ENCODE measurements around the gene SHFL.

SHFL gene

DNA sequence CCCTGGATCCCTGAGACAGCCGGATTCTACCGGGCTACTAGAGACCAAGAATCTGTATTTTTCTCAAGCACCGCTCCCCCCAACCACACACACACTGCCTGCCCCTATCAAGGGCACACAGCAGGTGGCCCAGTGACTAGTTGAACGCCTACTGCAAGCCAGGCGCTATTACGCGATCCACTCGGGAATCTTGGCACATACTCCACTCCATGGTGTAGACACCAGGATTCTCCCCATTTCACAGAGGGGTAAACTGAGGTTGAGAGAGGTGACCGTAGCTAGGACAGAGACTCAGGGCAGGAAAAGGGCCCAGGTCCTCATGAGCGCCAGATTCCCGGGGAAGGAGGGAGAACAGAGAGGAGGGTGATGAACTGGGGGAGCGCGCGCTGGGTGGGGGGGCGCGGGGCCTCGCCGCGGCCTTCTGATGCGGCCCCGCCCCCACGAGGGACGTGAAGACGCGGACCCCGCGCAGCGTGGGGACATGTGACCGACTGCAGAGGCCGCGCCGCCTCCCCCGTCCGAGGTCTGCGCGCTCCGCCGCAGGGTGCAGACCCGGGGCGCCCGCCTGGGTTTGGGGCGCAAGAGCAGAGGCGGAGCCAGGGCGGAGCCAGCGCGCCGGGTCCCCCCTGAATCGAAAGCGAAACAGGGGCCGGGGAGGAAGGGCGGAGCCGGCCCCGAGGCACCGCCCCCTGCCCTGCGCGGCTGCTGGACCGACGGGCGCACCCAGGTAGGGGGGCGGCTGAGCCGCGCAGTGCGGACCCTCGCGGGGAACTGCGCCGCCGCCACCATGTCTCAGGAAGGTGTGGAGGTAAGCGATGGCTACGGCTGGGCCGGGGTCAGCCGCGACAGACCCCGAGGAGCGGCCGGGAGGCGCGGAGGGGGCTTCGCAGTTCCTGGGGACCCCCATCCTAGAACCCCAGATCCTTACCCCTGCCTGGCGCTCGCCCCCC lies at the start of gene SHFL:
TSS of gene SHFL (plus strand) at position 677 of the 950 bp plus-strand sequence. CDS start at position 788, 111 bp downstream.
- in situ Hi-C loops (cut with HindIII; ENCODE audit: low sequenced_read_pairs) = no loop called here

DNA sequence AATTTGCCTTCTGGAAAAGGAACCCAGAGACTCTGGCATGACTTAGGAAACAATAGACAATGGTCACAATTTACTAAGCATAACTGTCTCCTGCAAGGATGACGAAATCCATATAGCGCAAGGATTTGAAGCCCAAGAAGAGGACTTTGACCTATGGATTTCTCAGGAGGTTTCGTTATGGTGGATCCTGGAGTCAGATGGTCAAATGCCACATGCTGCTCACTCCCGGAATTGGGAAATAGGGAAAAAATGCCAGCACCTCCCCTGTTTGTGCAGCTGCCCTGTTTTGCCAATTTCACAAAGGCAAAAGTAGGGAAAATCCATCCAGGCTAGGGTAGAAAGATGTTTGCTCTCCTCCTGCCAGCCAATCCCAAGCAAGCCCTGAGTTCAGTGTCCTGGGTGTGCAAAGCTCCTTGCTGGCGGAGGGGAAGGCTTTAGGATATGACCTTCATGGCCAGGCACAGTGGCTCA lies 49.5 kb upstream of the SHFL start:
- in situ Hi-C loops (cut with HindIII; ENCODE audit: low sequenced_read_pairs) = no loop called here

- in situ Hi-C loops (cut with HindIII; ENCODE audit: low sequenced_read_pairs) = no loop called here
Measured at GRCh38 chr19:10037367-10037766, 48.8 kb upstream of the SHFL start.

DNA sequence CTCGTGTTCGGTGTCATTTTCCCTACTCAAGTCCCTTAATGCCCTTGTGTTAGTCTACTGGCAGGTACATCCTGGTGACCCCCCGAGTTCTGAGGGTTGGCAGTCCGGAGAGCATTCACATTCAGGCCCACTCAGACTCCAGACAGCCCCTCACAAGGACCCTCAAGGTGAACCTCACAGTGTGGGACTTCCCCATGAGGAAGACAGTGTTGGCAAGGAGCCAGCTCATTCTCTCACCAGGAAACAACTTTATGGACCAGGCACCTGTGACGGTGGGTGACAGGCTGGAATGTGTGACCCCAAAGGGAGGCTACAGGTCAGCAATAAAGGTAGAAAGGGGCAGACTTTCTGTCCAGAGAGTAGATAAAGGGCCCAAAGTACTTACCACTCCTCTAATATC lies 48.3 kb upstream of the SHFL start:
- in situ Hi-C loops (cut with HindIII; ENCODE audit: low sequenced_read_pairs) = no loop called here

- in situ Hi-C loops (cut with HindIII; ENCODE audit: low sequenced_read_pairs) = no loop called here
Measured at GRCh38 chr19:10043286-10043927, 42.7 kb upstream of the SHFL start.

DNA sequence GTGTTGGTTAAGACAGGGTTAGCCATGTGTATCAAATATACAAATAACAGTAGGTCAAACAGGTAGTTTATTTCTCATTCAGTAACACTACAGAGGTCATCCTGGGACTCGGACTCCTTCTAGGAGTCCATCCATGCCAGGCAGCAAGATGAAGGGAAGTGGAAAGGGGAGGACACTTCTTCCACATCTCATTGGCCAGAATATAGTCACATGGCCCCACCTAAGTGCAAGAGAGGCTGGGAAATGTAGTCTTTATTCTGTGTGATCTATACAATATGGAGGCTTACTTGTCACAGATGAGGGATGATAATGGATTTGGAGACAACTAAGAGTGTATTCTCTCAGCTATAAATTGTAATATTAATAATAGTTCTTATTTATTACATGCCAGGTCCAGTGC lies 41.7 kb upstream of the SHFL start:
- in situ Hi-C loops (cut with HindIII; ENCODE audit: low sequenced_read_pairs) = no loop called here

- in situ Hi-C loops (cut with HindIII; ENCODE audit: low sequenced_read_pairs) = no loop called here
Measured at GRCh38 chr19:10045371-10045770, 40.7 kb upstream of the SHFL start.

DNA sequence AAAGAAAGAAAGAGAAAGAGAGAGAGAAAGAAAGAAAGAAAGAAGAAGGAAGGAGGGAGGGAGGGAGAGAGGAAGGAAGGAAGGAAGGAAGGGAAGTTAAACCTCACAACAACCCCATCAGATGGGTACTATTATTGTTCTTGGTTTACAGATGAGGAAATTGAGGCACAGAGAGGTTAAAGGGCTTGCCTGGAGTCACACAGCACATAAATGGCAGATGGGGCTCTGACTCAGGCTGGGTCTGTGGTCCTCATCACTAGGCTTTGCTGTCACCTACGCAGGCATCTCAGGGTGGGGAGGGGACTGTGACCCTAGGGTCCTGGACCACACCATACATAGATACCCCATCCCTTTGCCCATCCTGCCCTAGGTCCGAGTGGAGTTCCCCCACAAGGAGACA lies 36.5 kb upstream of the SHFL start:
- in situ Hi-C loops (cut with HindIII; ENCODE audit: low sequenced_read_pairs) = no loop called here

DNA sequence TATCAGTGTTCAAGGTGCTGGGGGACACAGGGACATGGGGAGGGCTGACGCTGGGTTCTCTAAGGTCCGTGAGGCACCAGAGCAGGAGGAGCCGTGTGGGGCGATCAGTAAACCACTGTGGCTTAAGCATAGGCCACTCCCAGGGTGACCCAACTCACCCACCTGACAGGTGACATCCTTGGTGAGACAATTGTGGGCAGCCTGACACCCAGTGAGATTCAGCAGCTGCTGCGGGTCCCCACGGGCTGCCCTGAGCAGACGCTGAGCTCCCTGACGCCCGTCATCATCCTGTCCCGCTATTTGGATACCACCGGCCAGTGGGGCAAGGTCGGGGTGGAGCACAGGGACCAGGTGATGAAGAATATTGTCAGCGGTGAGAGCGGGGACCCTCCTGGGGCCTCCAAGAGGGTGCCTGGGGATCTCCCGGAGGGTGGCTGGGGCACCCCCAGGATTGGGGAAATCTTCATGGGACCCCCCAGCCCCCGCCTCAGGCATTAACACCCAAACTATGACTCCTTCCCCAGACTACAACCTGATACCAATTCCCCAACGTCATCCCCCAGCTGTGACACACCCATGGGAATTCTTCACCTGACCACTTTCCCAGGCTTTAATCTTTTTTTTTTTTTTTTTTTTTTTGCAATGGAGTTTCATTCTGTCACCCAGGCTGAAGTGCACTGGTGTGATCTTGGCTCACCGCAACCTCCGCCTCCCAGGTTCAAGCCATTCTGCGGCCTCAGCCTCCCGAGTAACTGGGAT lies 33.3 kb upstream of the SHFL start:
- in situ Hi-C loops (cut with HindIII; ENCODE audit: low sequenced_read_pairs) = no loop called here

- in situ Hi-C loops (cut with HindIII; ENCODE audit: low sequenced_read_pairs) = no loop called here
Measured at GRCh38 chr19:10061717-10062310, 24.3 kb upstream of the SHFL start.

- in situ Hi-C loops (cut with HindIII; ENCODE audit: low sequenced_read_pairs) = no loop called here
Measured at GRCh38 chr19:10068205-10068604, 17.9 kb upstream of the SHFL start.

GRCh38 chr19:10069046-10069445 lies 17.1 kb upstream of the SHFL start:
- in situ Hi-C loops (cut with HindIII; ENCODE audit: low sequenced_read_pairs) = no loop called here

DNA sequence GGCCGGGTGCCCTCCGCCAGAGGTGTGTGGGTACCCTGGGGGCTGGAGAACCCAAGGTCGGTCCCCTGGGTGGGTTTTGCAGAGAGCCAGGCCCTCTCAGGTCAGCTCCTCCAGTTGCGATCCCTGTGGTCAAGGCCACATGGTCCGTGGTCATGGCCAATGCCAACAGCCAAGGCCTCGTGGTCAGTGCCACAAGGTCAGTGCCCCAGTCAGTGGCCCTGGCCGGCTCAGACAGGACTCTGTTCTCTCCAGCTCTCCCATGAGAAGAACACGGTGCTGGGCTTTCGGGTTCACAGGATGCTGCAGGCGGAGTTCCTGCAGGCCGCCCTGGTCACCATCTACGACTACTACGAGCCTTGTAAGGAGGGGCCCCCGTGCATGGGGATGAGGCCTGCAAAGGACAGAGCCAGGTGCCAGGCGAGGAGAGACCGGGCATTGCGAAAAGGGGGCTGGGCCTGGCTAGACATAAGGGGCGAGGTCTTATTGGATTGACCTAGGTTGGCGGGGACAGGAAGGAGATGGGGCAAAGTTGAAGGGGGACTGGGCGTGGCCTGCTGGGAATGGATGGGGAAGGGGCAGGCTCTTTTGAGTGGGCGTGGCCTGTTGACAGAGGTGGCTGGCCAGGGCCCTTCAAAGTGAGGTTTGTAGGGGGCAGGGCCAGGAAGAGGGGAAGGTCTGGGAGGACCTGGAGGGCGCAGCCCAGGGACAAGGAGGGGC lies 15.2 kb upstream of the SHFL start:
- in situ Hi-C loops (cut with HindIII; ENCODE audit: low sequenced_read_pairs) = no loop called here

DNA sequence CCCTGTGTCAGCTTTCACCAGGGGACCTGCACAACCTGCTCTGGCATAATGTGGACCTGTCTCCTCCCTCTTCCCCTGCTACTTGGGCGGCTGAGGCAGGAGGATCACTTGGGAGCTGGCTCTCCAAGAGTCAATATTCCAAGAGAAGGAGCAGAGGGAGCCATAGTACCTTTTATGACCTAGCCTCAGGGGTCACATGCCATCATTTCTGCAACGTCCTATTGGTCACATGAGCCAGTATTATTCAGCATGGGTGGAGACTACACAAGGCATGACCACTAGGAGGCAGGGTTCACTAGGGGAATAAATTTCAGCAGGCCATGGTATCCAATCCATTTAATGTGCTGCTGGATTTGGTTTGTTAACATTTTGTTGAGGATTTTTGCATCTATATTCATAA lies 12.0 kb upstream of the SHFL start:
- in situ Hi-C loops (cut with HindIII; ENCODE audit: low sequenced_read_pairs) = no loop called here

GRCh38 chr19:10076535-10076934 lies 9.6 kb upstream of the SHFL start:
- in situ Hi-C loops (cut with HindIII; ENCODE audit: low sequenced_read_pairs) = no loop called here

- in situ Hi-C loops (cut with HindIII; ENCODE audit: low sequenced_read_pairs) = no loop called here
Measured at GRCh38 chr19:10078329-10078728, 7.8 kb upstream of the SHFL start.

DNA sequence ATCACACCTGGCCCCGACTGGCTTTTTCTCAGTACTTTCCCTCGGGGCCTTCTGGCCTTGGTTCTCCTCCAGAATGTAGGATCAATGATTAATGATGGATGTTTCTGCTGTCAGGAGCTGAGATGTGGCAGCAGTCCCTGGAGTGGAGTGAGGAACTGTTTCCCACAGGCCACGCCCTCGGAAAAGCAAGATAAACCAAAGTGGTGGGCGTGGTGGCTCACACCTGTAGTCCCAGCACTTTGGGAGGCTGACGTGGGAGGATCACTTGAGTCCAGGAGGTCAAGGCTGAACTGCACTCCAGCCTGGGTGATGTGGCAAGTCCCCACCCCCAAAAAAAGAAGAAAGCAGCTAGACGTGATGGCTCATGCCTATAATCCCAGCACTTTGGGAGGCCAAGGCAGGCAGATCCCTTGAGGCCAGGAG lies 7.1 kb upstream of the SHFL start:
- in situ Hi-C loops (cut with HindIII; ENCODE audit: low sequenced_read_pairs) = no loop called here

DNA sequence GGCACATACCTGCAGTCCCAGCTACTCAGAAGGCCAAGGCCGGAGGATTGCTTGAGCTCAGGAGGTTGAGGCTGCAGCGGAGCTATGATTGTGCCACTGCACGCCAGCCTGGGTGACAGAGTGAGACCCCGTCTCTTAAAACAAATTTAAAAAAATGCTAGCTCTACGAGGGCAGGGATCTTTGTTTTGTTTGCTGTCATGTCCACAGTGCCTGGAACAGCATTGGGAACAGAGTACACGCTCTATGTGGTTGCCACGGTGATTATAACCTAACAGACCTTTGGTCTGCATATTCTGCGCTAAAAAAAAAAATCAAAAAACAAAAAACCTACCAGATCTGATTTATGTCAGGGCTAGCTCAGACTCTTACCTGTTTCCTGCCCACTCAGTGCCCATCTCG lies 2.2 kb upstream of the SHFL start:
- in situ Hi-C loops (cut with HindIII; ENCODE audit: low sequenced_read_pairs) = no loop called here

- in situ Hi-C loops (cut with HindIII; ENCODE audit: low sequenced_read_pairs) = no loop called here
Measured at GRCh38 chr19:10084803-10085202, 1.3 kb upstream of the SHFL start.

GRCh38 chr19:10086591-10087192 lies 575 bp downstream of the SHFL start:
- in situ Hi-C loops (cut with HindIII; ENCODE audit: low sequenced_read_pairs) = no loop called here

All from endothelial cell of hepatic sinusoid (primary cell).